NCI-H82 (cell line): ENCODE results near the gene QARS1.

Source experiments
- DNase-seq: peaks from one replicate; lab custom pipeline; 2025; lab: John Stamatoyannopoulos, UW

Gene QARS1

DNA sequence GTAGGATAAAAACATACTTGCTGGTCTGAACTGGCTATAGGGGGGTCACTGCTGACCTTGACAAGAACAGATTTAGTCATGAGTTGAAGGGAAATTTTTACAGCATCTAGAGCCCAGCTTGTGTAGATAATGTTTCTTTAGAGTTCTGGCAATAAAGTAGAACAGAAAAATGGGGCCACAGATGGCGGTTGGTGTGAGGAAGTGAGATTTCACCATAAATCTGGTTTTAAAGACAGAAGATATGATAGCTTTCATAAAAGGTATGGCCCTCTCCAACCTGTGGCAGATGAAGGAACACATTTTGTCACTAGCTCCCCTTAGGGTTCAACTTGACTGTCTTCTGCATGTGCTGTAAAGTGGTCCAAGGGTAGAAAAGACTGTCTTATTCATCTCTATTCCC is 51.0 kb downstream of the QARS1 start:
- DNase-seq = no peak
